ENCODE measurements around the gene NTRK1.

NTRK1 gene

DNA sequence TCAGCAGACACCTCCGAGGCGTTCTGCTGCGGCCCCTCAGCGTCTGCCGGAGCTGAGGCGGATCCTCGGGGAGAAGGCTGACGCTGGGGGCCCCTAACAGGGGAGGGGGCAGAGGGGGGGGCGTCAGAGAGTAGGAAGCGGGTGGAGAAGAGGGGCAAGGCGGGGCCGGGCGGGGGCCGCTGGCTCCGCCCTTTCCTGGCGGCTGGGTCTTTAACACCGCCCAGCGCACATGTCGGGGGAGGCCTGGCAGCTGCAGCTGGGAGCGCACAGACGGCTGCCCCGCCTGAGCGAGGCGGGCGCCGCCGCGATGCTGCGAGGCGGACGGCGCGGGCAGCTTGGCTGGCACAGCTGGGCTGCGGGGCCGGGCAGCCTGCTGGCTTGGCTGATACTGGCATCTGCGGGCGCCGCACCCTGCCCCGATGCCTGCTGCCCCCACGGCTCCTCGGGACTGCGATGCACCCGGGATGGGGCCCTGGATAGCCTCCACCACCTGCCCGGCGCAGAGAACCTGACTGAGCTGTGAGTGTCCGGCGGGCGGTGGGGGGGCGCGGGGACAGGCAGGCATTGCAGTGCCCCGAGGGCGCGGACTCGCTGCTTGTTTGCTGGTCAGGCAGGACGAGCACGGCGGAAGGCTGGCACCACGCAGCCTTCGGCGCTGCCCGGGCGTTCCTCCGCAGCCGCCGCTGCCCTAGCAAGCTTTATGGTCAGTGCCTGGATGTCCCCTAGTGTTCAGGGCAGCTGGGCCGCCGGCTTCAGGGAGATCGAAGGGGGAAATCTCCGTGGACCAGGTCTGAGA lies at the start of gene NTRK1:
Gene NTRK1, plus strand, starts transcription at position 238 of the 796 bp plus-strand sequence. Its CDS starts 70 bp downstream, at position 308.
- peak; percentile 44 for DNase-seq (ENCODE audit: low read depth)

DNA sequence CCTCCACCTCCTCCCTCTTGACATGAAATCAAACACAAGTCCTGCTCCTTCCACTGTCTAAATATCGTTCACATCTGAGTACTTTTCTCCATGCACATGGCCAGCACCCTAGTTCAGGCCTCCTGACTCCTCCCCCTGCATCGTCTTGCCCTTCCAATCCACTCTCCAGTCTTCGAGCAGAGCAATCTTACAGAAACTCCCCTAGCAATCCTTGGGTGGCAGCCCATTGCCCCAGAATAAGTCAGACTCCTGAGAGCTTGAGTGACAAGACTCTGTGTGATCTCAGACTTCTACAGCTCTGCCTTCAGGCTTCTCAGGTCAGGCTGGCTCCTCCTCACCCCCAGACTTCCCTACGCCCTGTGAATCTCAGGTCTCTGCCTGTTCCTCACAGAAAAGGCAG lies 49.5 kb upstream of the NTRK1 start:
- DNase-seq (ENCODE audit: low read depth) = no peak

DNA sequence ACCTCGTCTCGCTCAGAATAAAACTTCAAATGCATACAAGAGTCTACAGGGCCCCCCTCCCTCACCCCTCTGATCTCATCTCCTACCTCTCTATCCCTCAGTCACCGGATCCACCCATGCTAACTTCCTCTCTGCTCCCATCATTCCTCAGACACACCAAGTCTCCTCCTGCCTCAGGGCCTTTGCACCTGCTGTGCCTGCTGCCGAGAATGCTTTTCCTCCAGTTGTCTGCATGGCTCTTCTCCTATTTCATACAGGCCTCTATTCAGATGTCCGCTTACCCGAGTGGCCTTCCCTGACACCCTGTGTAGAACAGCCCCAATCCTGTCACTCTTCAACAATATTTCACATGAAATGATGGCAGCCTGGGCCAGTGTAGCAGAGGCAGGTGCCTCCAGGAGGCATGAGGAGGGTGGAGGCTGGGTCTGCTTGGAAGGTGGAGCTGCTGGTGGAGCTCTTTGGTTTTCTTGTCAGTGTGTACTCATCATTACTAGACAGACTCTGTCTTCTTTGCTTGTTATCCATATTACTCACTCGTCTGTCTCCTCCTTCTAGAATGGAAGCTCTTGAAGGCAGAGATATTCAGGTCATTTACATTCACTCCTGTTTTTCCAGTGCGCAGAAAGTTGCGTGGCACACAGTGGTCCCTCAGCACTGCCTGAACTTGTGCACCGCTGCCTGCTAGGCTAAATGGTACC lies 48.2 kb upstream of the NTRK1 start:
- no peak for DNase-seq (ENCODE audit: low read depth)

DNA sequence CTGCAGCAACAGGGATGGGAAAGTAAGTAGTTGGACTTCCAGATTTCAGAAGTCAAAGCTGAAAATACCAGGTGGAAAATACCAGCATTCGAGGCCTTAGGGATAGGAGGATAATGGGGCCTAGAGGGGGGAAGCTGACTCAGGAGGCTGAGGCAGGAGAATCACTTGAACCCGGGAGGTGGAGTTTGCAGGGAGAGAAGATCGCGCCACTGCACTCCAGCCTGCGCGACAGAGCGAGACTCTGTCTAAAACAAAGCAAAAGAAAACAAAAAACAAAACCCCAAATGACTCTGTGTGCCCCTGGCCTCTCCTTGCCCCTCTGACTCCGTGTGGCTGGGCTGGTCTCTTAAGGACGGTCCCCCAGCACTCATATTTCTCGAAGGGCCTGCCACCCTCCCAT lies 47.4 kb upstream of the NTRK1 start:
- no peak for DNase-seq (ENCODE audit: low read depth)

DNA sequence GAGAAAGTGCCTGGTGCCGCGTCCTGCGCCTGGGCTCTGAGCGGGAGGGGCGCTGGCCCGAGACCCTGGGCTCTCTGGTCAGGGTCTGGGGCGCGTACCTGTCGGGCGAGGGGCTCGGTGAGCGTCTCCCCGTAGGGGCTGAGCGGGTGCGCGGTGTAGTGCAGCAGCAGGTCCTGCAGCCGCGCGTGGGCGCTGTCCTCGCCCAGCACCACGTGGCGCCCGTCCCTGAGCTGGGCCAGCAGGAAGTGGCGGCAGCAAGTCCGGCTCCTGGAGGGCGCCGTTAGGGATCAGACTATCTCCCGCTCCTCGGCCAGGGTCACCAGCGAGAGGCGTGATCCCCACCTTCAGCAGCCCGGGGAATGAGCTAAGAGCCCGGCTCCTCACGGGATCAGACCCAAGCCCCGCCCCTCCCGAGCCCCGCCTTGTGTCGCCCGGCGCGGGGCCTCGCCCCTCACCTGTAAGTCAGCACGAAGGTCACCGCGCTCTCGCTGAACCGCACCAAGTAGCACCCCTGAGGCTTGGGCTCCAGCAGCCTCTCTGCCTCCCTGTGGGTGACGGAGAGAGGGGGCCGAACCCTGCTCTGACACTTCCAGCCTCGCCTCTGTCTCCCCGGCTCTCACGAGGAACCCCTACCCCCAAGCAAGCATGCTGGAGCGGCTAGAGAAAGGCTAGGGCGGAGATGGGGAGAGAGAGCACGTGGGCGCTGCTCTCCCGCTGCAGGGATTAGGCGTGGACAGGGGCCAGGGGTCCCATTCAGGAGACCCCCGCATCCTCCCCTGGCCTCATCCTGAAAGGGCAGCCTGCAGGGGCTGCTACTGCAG lies 46.7 kb upstream of the NTRK1 start:
- peak; percentile 64 for DNase-seq (ENCODE audit: low read depth)

DNA sequence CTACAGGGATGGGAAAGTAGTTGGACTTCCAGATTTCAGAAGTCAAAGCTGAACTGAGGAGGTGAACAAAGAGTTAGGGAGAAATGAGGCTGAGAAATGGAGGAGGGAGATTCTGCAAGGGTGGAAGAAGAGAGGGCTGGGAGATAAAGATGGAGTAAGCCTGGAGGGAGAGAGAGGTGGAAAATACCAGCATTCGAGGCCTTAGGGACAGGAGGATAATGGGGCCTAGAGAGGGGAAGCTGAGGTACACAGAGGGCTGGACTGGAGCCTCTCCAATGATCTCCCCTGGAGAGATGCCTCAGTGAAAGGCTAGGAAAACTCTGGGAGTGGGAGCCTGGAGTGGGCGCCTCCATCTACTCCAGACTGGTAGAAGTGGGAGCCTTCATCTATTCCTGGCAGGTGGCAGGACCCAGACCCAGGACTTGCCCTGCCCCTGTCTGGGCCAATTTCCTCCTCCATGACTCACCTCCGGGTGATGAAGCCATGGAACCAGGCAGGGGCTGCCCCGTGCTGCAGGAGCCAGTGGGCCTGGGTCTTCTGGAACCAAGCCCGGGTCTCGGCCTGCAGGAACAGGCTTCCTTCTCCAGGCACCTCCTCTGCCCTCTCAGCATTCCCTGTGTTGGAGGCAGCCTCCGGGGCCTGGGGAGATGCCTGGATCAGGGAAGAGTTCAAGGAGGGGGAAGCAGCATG lies 45.9 kb upstream of the NTRK1 start:
- DNase-seq (ENCODE audit: low read depth) = no peak

DNA sequence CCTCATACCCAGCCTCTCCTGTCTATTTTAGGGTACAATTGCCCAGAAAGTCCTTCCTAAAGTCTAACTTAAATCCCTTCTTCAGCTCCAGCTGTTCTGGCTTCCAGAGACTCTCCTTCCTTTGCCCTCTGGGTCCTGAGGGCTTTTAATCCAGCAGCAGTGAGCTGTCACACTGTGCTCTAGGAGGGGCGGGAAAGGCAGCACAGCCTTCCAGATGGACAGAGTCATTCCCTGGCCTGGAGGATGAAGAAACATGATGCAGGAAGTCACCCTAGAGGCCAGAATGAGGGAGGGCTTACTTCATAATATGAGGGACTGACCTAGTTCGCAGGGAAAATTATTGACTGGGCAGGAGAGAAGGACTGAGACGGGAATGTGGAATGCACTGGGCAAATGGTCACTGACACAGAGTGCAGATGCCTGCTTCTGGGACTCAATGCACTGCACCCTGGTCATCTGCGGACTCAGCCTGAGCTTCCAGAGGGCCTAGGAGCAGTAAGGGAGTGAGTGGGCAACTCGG lies 45.3 kb upstream of the NTRK1 start:
- DNase-seq (ENCODE audit: low read depth) = no peak

DNA sequence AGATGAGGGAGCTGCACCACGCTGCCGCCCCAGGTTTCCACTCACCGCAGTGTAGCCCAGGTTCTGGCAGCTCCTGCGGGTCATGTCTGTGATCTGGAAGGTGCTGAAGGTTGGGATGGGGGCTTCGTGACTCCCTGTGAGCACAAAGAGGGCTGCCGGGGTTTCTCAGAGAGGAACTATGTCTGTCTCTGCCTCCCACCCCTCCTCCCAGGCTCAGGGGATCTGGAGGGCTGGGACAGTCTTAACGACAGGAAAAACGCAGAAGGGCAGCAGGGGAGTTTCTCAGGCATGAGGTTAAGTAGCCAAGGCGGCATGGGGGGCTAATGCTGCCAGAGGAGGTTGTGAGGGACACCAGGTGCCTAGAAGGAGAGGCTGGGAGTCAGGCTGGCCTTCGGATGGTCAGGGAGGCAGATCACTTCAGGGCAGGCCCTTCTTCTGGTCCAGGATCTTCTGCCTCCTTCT lies 44.7 kb upstream of the NTRK1 start:
- DNase-seq (ENCODE audit: low read depth) = no peak

DNA sequence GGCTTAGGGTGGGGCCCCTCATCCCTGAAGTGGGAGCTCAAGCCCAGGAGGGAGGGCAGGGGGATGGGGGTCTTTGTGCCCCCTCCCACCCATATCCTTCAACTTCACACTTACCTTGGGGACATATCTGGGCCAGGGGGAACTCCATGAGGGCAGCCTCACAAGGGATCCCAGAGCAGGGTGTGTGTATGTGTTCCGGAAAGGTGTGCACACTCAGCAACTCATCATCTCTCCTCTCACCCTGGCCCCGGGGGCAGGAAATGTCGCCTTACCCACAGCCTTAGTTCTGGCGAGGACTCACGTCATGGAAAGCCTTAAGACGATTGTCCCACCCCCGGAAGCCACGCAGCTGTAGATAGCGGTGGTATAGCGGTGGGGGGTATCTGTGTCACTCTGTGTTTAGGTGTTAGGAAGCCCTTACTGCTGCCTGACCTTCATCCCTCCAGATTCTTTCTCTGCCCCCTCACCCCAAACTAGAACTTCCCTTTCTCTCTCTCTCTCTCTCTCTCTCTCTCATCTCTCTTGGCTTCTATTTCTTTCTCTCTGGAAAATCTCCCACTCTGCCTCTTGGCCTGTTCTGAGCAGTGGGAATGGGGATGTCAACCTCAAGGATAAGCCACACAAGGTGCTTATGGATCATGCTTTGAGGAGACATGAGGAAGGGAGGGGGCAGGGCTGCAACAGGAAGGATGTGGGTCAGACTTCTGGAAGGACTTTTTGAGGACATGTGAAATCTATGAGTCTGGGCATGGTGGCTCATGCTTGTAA lies 43.9 kb upstream of the NTRK1 start, which contains the start of gene SH2D2A:
Gene SH2D2A, minus strand, starts transcription at position 288 of the 768 bp plus-strand sequence. Its CDS starts 140 bp downstream, at position 148.
- peak; percentile 88 for DNase-seq (ENCODE audit: low read depth)

DNA sequence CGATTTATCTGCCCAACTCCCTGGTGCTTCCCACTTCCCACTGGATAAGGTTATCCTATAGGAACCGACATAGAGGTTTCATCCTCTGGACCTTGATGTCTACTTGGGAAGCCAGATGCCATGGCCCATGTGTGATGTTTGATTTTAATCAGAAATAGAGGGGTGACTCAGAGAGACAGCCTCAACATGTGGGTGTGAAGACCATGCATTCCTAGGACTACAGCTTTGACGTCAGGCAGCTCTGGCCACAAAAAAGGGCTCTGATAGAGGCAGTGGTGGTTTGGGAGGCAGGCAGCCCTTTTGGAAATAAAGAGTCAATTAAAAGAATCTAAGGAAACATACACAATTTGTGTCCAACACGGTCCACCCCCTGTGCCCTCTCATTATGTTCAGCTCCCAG lies 38.9 kb upstream of the NTRK1 start:
- no peak for DNase-seq (ENCODE audit: low read depth)

DNA sequence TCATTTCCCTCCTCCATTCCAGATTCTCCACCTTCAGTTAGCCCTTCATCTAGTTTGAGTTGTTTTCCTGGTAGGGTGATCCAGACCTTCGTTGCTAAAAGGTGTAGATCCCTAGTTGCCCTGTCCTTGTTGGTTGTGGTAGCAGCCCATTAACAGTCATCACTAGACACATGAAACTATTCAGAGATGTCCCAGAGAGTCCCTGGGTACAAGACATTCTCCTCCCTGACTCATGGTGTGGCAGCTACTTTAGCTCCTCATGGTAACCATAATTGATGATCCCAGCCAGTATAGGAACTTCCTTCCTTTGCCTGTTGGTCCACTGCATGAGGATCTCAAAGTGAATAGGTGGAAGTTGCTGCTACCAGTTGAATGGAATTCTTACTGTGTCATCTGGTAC lies 38.0 kb upstream of the NTRK1 start:
- no peak for DNase-seq (ENCODE audit: low read depth)

DNA sequence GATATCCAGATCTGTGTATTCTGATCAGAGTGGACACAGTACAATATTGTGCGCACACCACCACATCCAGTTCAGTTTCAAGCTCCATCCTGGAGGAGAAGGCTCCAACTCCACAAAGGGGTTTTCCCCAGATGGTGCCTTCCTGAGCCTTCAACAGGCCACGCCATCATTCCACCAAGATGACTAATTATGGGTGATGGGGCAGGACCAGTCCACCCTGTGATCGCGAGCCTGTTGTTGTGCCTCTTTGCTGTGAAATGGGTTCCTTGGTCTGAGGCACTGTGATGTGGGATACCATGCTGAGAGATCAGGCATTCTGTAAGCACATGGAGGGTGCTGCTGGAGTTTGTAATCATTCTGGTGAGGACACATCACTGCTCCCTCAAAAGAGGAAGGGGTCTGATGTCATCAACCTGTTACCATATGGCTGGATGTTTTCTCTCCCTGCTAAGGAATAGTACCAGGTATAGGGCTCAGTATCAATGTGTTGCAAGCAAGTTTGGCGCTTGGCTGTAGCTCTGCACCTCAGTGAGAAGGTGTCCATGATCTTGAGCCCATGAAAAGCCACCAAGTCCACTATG lies 37.4 kb upstream of the NTRK1 start:
- DNase-seq (ENCODE audit: low read depth) = no peak

DNA sequence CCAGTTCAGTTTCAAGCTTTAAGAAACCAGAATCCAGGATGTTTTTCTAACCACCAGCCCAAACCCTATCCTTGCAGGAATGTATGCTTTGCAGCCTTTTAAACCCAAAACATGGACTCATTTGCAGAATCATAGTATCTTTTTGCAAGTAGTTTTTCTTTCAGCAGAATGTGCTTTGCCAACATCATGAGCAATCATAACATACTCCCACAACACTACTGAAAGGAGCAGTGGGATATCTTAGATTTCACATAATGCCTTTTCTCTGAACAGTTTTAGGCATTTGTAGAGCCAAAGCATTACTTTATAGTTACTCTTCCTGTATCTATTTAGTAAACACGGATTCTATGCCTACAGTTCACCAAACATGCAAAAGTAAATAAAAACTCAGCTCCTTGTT lies 34.0 kb upstream of the NTRK1 start:
- DNase-seq (ENCODE audit: low read depth) = no peak

DNA sequence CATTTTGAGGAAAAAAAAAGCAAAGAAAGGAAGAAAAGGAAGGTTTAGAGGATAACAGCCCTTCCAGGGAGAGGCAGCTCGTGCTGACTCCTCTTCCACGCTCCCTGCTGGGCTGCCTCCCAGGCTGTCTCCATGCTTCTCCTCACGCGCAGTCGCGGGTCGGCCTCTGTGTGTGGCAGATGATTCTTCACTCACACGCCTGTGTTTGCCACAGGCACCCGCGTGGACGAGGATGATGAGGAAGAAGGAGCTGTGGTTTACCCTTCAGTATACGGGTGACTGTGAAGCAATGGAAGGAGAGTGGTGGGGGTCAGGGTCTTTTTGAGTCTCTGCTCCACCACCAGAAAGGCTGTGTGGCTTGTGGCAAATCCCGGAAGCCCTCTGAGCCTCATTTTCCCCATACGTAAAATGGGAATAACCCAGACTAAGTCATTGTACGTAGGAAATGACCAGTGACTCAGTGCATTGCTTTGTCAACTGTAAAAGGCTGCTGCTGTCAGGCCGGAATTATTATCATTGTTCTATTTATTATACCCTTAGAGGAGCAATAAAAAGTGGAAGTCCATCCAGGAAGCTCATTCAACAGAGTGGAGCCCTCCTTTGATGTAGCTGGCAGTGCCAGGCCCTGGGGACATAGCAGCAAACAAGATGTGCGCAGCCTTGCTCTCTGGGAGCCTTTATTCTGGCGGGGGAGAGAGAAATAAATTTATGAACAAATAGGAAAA lies 32.1 kb upstream of the NTRK1 start:
- no peak for DNase-seq (ENCODE audit: low read depth)

DNA sequence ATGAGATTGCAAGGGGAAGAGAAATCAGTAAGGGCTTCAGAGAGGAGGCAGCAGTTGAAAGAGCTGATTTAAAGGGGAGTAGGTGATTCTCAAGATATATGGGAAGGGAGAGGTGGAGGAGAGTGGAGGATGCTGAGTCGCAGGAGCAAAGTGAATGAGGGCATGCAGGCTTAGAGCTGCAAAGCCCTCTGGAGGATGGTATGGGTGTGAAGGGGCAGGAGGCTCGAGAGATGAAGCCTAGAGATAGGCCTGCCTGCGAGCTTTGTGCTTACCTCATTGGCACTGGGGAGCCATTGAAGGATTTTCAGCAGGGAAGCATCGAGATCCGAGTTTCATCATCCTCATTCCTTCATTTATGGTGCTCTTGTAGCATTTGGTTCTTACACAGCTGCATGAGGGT lies 28.2 kb upstream of the NTRK1 start:
- no peak for DNase-seq (ENCODE audit: low read depth)

DNA sequence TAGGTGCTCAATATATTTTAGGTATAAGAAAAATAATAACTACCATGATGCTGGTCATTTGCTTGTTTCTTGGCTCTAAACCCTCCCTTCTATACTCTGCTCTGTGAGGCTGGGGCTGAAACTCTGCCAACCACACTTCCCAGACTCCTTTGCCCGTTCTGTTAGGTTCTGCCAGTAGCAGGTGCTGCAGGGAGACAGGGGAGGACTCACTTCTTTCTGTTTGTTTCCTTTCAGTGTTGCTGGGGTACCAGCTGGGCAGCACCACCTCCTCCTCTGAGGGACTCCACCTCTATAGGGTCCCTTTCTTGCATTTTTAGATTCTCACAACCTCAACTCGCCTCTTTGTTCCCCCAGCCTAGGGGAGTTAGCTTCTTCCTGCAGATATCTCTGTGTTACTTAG lies 27.1 kb upstream of the NTRK1 start:
- no peak for DNase-seq (ENCODE audit: low read depth)

DNA sequence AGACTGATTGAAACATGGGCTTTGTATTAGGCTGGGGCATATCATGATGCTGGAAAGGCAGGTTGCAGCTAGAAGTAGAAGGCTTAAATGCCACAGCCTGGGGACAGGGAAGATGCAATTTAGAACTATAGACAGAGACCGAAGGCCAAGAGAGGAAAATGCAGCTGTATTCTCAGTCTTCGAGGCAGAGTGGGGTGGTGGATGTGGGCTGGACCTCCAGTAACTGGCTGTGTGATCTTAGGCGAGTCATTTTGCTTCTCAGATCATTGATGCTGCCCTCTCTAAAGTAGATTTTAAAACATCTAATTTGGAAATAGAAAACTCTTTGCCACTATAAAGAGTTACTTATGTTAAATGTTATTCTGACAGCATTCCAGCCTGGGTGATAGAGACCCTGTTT lies 26.3 kb upstream of the NTRK1 start:
- no peak for DNase-seq (ENCODE audit: low read depth)

DNA sequence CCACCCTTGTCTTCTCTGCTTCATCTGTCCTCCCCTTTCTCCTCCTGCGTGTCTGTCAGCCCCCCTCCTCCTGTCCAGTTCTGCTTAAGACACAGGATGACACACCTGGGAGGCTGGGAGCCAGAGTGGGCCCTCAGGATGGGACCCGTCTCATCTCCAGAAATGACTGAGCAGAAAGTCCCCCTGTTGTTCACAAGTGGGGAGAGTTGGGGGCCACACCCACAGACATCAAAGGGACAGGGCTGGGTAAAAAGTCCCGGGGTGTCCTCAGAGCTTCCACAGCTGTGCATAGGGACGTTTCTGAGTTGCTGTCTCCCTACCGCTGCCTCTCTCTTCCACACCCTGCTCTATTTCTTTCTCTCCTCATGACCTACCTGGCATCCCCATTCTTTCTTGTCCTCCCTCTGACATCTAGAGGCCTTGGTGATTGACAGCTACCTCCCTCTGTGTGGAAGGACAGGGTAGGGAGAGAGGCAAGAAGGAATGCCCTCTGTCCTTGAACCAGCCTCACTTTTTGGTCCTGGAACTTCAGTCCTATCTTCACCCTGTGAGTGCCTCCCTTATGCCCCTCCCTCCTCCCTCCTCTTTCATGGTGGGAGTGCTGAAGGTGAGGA lies 24.5 kb upstream of the NTRK1 start:
- DNase-seq (ENCODE audit: low read depth) = no peak

DNA sequence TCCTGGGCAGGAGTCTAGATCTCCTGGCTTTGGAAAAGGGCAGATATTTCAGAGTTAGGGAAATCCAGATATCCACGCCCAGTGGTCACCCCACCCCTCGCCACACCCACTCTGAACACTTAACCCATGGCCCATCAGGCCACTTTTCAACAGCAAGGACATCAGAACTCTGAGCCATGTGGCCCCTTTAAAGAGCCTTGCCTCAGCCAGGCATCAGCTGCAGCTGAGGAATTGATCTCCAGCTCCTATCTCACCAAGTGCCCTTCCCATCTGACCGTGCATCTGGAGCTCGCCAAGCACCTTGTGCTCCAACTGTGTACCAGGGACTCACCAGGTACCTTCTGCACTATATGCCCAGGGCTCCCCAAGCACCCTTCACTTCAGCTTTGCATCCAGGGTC lies 23.8 kb upstream of the NTRK1 start:
- no peak for DNase-seq (ENCODE audit: low read depth)

Data from activated T-cell treated with anti-CD3 and anti-CD28 coated beads for 1 hour (primary cell).